Hepatocyte (in vitro differentiated cells): ENCODE measurements around the gene HDGFL2. TPM values are rescaled to one million over a fixed set of nuclear protein-coding genes. Genes with fewer than 3 reads are reported as not detected.

Experiments
- DNase-seq: peaks from one replicate; pipeline ENCODE4 v3.0.0-alpha.2; 2016; ENCODE audit warnings: low spot score
- H2AFZ ChIP-seq: fragments of 200-600 bp; sonication (generic); 2 replicates; pipeline ENCODE4 v1.6.0; 2016; ENCODE audit warnings: antibody characterized with exemption, mild to moderate bottlenecking
- H3K27ac ChIP-seq: fragments of 200-600 bp; sonication (generic); 2 replicates; pipeline ENCODE4 v1.5.1; 2016; ENCODE audit warnings: mild to moderate bottlenecking
- H3K27me3 ChIP-seq: fragments of 200-600 bp; sonication (generic); 2 replicates; pipeline ENCODE4 v1.6.1; 2016
- H3K36me3 ChIP-seq: fragments of 200-600 bp; sonication (generic); replicated peaks from 2 replicates; pipeline ENCODE4 v1.5.1; 2016; ENCODE audit warnings: low read depth; ENCODE audit not compliant: insufficient read depth
- H3K4me1 ChIP-seq: fragments of 200-600 bp; sonication (generic); 2 replicates; pipeline ENCODE4 v1.5.1; 2016; ENCODE audit warnings: mild to moderate bottlenecking, moderate library complexity; ENCODE audit not compliant: insufficient read depth
- H3K4me2 ChIP-seq: fragments of 200-600 bp; sonication (generic); 2 replicates; pipeline ENCODE4 v1.6.0; 2016
- H3K4me3 ChIP-seq: fragments of 200-600 bp; sonication (generic); 2 replicates; pipeline ENCODE4 v1.5.1; 2016; ENCODE audit warnings: mild to moderate bottlenecking
- H3K79me2 ChIP-seq: fragments of 200-600 bp; sonication (generic); 2 replicates; pipeline ENCODE4 v1.6.0; 2017; ENCODE audit warnings: mild to moderate bottlenecking
- H3K9me2 ChIP-seq: fragments of 200-600 bp; sonication (generic); replicated peaks from 2 replicates; pipeline ENCODE4 v1.6.0; 2017; ENCODE audit warnings: mild to moderate bottlenecking; ENCODE audit not compliant: insufficient read depth
- H3K9me3 ChIP-seq: fragments of 200-600 bp; sonication (generic); 2 replicates; pipeline ENCODE4 v1.5.1; 2016; ENCODE audit warnings: low read depth, mild to moderate bottlenecking
- H4K20me1 ChIP-seq: fragments of 200-600 bp; sonication (generic); 2 replicates; pipeline ENCODE4 v1.6.0; 2016; ENCODE audit warnings: mild to moderate bottlenecking; ENCODE audit not compliant: insufficient read depth, poor library complexity, severe bottlenecking
- CTCF ChIP-seq: fragments of 200-600 bp; sonication (generic); IDR thresholded peaks from 2 replicates; pipeline ENCODE4 v1.5.1; 2016; ENCODE audit warnings: antibody characterized with exemption, mild to moderate bottlenecking; ENCODE audit not compliant: poor library complexity
- EZH2 ChIP-seq: fragments of 200-600 bp; sonication (generic); IDR thresholded peaks from 2 replicates; pipeline ENCODE4 v1.6.1; 2016; ENCODE audit warnings: antibody characterized with exemption, mild to moderate bottlenecking, borderline replicate concordance
- EZH2phosphoT487 ChIP-seq: fragments of 200-600 bp; sonication (generic); IDR thresholded peaks from one replicate; pipeline ENCODE4 v1.6.1; 2018; ENCODE audit warnings: antibody characterized with exemption, mild to moderate bottlenecking, low read depth, moderate library complexity; ENCODE audit not compliant: unreplicated experiment, severe bottlenecking
- WGBS: methylation state at CpG from one replicate; pipeline ENCODE4 v1.1.6; 2016; ENCODE audit warnings: low lambda C conversion rate; ENCODE audit errors: missing lambda C conversion rate; 5-methylcytosine and 5-hydroxymethylcytosine counted together
- polyA plus RNA-seq: library from polyadenylated mRNA; unstranded; fragments of >200 nt; fragmentation: Nextera tagmentation; extraction: Ambion mirVana; gene quantifications from 2 replicates; pipeline ENCODE4 v1.2.1, GENCODE V29; 2016
- total RNA-seq: library from RNA; depleted of rRNA; stranded (reverse); fragments of >200 nt; gene quantifications from 2 replicates; pipeline ENCODE4 v1.2.3, GENCODE V29; 2014

HDGFL2 gene
- total and polyA plus RNA-seq, 2 experiments from 2014 or later, result 50.3 to 73.2 TPM

GRCh38 chr19:4503132-4503824, 31.2 kb downstream of the HDGFL2 start:
- no peak overlapping the region for H3K4me2 ChIP-seq
- no peaks in the 10 kb centered on the region for H4K20me1 ChIP-seq
- no peaks in the 10 kb centered on the region for H3K4me1 ChIP-seq
- DNase-seq, result no peak
- H3K4me3 ChIP-seq, result no peak overlapping the region
- H2AFZ ChIP-seq, result no peak overlapping the region
- H3K36me3 ChIP-seq, result no peaks in the 10 kb centered on the region
- H3K27me3 ChIP-seq, result no peaks in the 10 kb centered on the region
- 93% methylated on average over 25 of the region's 25 CpGs for WGBS
- H3K9me2 ChIP-seq, result no peaks in the 10 kb centered on the region
- no peaks in the 10 kb centered on the region for H3K79me2 ChIP-seq
- H3K27ac ChIP-seq, result no peak overlapping the region
- H3K9me3 ChIP-seq, result no peaks in the 10 kb centered on the region
- TF ChIP-seq EZH2phosphoT487 (no peak), CTCF (no peak), EZH2 (no peak)

- WGBS, result 91% methylated on average over 10 of the region's 10 CpGs
- no peak for TF ChIP-seq EZH2phosphoT487
- no peak for TF ChIP-seq CTCF
- TF ChIP-seq EZH2, result no peak
- no peaks in the 10 kb centered on the region for H3K27me3 ChIP-seq
- H3K4me3 ChIP-seq, result no peak overlapping the region
- no peaks in the 10 kb centered on the region for H4K20me1 ChIP-seq
- H3K9me2 ChIP-seq, result no peaks in the 10 kb centered on the region
- H3K79me2 ChIP-seq, result no peaks in the 10 kb centered on the region
- no peaks in the 10 kb centered on the region for H3K4me1 ChIP-seq
- no peak overlapping the region for H2AFZ ChIP-seq
- no peaks in the 10 kb centered on the region for H3K9me3 ChIP-seq
- no peak overlapping the region for H3K4me2 ChIP-seq
- H3K27ac ChIP-seq, result no peak overlapping the region
- H3K36me3 ChIP-seq, result no peaks in the 10 kb centered on the region
- no peak for DNase-seq
Measured at GRCh38 chr19:4503825-4504170, 31.7 kb downstream of the HDGFL2 start.

- TF ChIP-seq CTCF (no peak), EZH2phosphoT487 (no peak), EZH2 (no peak)
- Histone ChIP-seq H3K27me3 (no peaks in the 10 kb centered on the region), H3K27ac (no peak overlapping the region), H3K9me3 (no peaks in the 10 kb centered on the region), H3K9me2 (no peaks in the 10 kb centered on the region), H4K20me1 (no peaks in the 10 kb centered on the region), H3K4me1 (no peaks in the 10 kb centered on the region), H3K79me2 (no peaks in the 10 kb centered on the region), H3K4me3 (no peak overlapping the region), H2AFZ (no peak overlapping the region), H3K36me3 (no peaks in the 10 kb centered on the region), H3K4me2 (no peak overlapping the region)
- 97% methylated on average over 23 of the region's 23 CpGs for WGBS
- DNase-seq, result no peak
Measured at GRCh38 chr19:4504297-4504701, 32.2 kb downstream of the HDGFL2 start.
